ENCODE measurements around the gene RBM17. TPM values are rescaled to one million over a fixed set of nuclear protein-coding genes. Genes with fewer than 3 reads are reported as not detected.

The RBM17 gene
- polyA plus RNA-seq, 1 experiment: 28.9 TPM

- CTCF ChIA-PET: interaction anchor here (0.9 to 3.5 kb wide), 4 partner anchors 12 to 60 kb away, joined by 3 to 23 read pairs (median 10); no protein-coding TSS in a partner anchor
- TF ChIP-seq, protein P1, sequence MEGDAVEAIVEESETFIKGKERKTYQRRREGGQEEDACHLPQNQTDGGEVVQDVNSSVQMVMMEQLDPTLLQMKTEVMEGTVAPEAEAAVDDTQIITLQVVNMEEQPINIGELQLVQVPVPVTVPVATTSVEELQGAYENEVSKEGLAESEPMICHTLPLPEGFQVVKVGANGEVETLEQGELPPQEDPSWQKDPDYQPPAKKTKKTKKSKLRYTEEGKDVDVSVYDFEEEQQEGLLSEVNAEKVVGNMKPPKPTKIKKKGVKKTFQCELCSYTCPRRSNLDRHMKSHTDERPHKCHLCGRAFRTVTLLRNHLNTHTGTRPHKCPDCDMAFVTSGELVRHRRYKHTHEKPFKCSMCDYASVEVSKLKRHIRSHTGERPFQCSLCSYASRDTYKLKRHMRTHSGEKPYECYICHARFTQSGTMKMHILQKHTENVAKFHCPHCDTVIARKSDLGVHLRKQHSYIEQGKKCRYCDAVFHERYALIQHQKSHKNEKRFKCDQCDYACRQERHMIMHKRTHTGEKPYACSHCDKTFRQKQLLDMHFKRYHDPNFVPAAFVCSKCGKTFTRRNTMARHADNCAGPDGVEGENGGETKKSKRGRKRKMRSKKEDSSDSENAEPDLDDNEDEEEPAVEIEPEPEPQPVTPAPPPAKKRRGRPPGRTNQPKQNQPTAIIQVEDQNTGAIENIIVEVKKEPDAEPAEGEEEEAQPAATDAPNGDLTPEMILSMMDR (IDR thresholded peaks at IDR 0.05; ENCODE audit: insufficient read depth, low read depth, low read length): no peak
- Histone ChIP-seq H3K27me3 (ENCODE audit: control insufficient read depth, insufficient read depth, low read length) (peaks cover 3% of the 10 kb centered on the region), H3K4me3 (ENCODE audit: low read depth, low read length) (no peak overlapping the region), H3K36me3 (ENCODE audit: control insufficient read depth, insufficient read depth, low read length) (no peaks in the 10 kb centered on the region)
- POLR2A ChIA-PET: no interaction called here
- no peak for DNase-seq (ENCODE audit: low read depth)
Measured at GRCh38 chr10:6074489-6075301, 14.1 kb upstream of the RBM17 start.

DNA sequence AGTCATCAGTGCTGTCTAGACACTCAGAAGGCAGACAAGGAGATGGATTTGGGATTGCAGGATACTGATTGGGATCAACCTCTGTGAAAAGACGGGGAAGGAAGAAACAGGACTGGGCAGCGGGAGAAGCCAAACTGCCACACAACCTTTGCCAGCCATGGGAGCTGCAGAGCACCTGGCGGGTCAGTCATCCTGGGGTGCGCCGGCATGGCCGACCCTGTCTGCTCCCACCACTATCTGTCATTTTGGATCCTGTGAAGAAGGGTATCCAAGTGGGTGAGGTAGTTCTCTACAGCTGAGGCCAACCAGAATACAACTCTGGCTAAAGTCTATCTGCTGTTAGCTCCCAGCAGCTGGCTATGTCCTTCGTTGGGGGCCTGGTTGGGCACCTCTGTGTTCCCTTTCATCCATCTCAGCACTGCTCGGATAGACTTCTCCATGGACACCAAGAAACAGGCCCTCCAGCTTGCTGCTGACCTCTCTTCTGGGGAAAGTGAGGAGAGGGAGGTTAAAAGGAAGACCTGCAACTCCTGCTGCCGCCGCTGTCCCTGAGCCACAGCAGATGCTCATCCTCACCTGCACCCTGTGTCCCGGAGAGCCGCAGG is 11.7 kb upstream of the RBM17 start:
- ChIA-PET POLR2A (no interaction called here), CTCF (interaction anchor here (0.7 to 1.4 kb wide), 2 partner anchors 9 to 26 kb away, joined by 3 to 5 read pairs; no protein-coding TSS in a partner anchor)
- peaks cover 3% of the 10 kb centered on the region for H3K27me3 ChIP-seq (ENCODE audit: control insufficient read depth, insufficient read depth, low read length)

GRCh38 chr10:6079044-6079443 is 9.8 kb upstream of the RBM17 start:
- TF ChIP-seq, protein P1 (IDR thresholded peaks at IDR 0.05; ENCODE audit: insufficient read depth, low read depth, low read length): no peak
- H3K27me3 ChIP-seq (ENCODE audit: control insufficient read depth, insufficient read depth, low read length): peaks cover 7% of the 10 kb centered on the region
- DNase-seq (ENCODE audit: low read depth): no peak
- ChIA-PET POLR2A (no interaction called here), CTCF (interaction anchor here (1.1 to 1.4 kb wide), 2 partner anchors 9 to 11 kb away, joined by 4 to 6 read pairs; no protein-coding TSS in a partner anchor)
- H3K36me3 ChIP-seq (ENCODE audit: control insufficient read depth, insufficient read depth, low read length): no peaks in the 10 kb centered on the region
- no peak overlapping the region for H3K4me3 ChIP-seq (ENCODE audit: low read depth, low read length)

More for the DNA sequence above, 11.7 kb upstream of the RBM17 start:
- TF ChIP-seq, protein P1 (IDR thresholded peaks at IDR 0.05; ENCODE audit: insufficient read depth, low read depth, low read length): no peak
- H3K36me3 ChIP-seq (ENCODE audit: control insufficient read depth, insufficient read depth, low read length): no peaks in the 10 kb centered on the region
- DNase-seq (ENCODE audit: low read depth): no peak
- H3K4me3 ChIP-seq (ENCODE audit: low read depth, low read length): no peak overlapping the region

- Histone ChIP-seq H3K27me3 (ENCODE audit: control insufficient read depth, insufficient read depth, low read length) (peaks cover 7% of the 10 kb centered on the region), H3K4me3 (ENCODE audit: low read depth, low read length) (no peak overlapping the region), H3K36me3 (ENCODE audit: control insufficient read depth, insufficient read depth, low read length) (no peaks in the 10 kb centered on the region)
- DNase-seq (ENCODE audit: low read depth): no peak
- CTCF ChIA-PET: interaction anchor here (1.2 to 1.9 kb wide), 2 partner anchors 10 to 321 kb away, joined by 3 to 5 read pairs; no protein-coding TSS in a partner anchor
- POLR2A ChIA-PET: interaction anchor here (0.6 kb wide), 1 partner anchor 322 kb away, joined by 5 read pairs; no protein-coding TSS in a partner anchor
- TF ChIP-seq, protein P1 (IDR thresholded peaks at IDR 0.05; ENCODE audit: insufficient read depth, low read depth, low read length): no peak
Measured at GRCh38 chr10:6080417-6080973, 8.3 kb upstream of the RBM17 start.

Data from BJ (cell line).